Fibroblast of skin of right quadriceps (primary cell): ENCODE data around the gene DISP2.

Experiments used
- DNase-seq: peaks from one replicate; pipeline ENCODE4 v3.0.0-alpha.2; 2013

Gene DISP2

GRCh38 chr15:40428185-40428584, 70.2 kb downstream of the DISP2 start:
- no peak for DNase-seq
